ENCODE results near the gene PLAGL1. TPM values are rescaled to one million over a fixed set of nuclear protein-coding genes. Genes with fewer than 3 reads are reported as not detected.

The PLAGL1 gene
- total RNA-seq, 2 experiments from 2014 or later: 1.0 to 1.1 TPM

DNA sequence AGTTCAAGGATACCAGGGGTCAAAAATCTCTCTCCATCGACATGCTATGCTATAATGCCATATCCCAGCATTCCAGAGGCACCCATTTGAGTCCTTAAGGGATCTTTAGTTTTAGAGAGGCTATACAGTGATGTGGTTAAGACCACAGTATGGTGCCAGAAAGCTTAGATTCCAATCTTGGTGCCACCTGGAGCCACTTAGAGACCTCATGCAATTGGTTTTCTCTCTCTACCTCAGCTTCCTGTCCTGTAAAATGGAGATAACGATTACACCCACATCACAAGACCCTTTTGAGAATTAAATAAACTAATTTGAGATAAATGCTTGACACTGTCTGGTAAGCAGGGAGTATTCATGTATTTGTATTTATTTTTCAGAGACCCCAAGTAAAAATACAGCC, 39.0 kb downstream of the PLAGL1 start:
- no peak overlapping the region for H3K4me3 ChIP-seq (ENCODE audit: low read length)
- no peak for ATAC-seq (ENCODE audit: poor library complexity)
- no peaks in the 10 kb centered on the region for H3K36me3 Mint-ChIP-seq (ENCODE audit: low read depth)
- no peak for DNase-seq
- no peak overlapping the region for H3K27ac Mint-ChIP-seq
- CTCF ChIA-PET: no interaction called here
- no peaks in the 10 kb centered on the region for H3K9me3 Mint-ChIP-seq
- intact Hi-C loops (cut with DNase I, micrococcal nuclease): no loop called here
- no peaks in the 10 kb centered on the region for H3K4me1 Mint-ChIP-seq (ENCODE audit: low read depth)
- H3K36me3 ChIP-seq (ENCODE audit: insufficient read depth, low read length): no peaks in the 10 kb centered on the region
- POLR2A ChIA-PET: no interaction called here
- no peaks in the 10 kb centered on the region for H3K4me1 ChIP-seq (ENCODE audit: insufficient read depth, low read length)
- no peak for TF ChIP-seq CTCF (IDR thresholded peaks at IDR 0.05)
- no peak overlapping the region for H3K4me3 Mint-ChIP-seq
- H3K9me3 ChIP-seq (ENCODE audit: control insufficient read depth in 1 of 2, insufficient read depth in 1 of 2, low read length in 2 of 2): no peaks in the 10 kb centered on the region
- no peaks in the 10 kb centered on the region for H3K27me3 ChIP-seq (ENCODE audit: control insufficient read depth in 1 of 2, insufficient read depth in 2 of 2, low read length in 2 of 2)
- H3K27me3 Mint-ChIP-seq: no peaks in the 10 kb centered on the region
- no peak overlapping the region for H3K27ac ChIP-seq (ENCODE audit: low read depth in 1 of 2, low read length in 2 of 2)

DNA sequence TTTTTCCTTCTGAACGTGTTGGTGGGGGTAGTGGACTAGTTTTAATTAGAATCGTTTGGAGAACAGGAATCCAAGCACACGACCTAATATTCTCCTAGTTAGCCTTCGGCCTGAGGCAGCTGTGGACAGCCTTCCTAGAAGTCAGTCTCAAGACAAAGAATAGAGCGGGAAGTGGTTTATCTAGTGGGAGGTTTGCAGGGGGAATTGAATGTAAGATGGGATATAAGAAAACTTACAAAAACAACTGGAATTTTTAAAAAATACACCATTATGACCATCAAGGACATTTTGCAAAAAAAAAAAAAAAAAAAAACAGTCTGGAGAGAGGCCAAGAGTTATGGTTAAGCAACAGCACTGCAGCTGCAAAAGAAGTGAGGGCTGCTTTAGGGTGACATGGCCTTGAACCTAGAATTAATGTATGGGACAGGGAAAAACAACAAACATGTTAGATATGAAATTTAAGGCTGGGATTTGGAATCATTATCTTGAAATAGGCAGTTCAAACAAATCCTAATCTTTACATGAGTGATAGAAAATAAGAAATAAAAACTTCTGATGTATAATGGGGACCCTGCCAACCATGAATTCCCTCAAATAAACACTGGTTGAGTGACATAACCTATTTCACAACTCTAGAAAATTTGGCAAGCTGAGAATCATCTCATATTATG, 40.2 kb downstream of the PLAGL1 start:
- H3K27me3 Mint-ChIP-seq: no peaks in the 10 kb centered on the region
- no peak overlapping the region for H3K4me3 Mint-ChIP-seq
- ATAC-seq (ENCODE audit: poor library complexity) (no peak), DNase-seq (no peak)
- no peak overlapping the region for H3K27ac ChIP-seq (ENCODE audit: low read depth in 1 of 2, low read length in 2 of 2)
- H3K9me3 Mint-ChIP-seq: no peaks in the 10 kb centered on the region
- H3K4me3 ChIP-seq (ENCODE audit: low read length): no peak overlapping the region
- intact Hi-C loops (cut with DNase I, micrococcal nuclease): no loop called here
- H3K4me1 ChIP-seq (ENCODE audit: insufficient read depth, low read length): no peaks in the 10 kb centered on the region
- H3K27me3 ChIP-seq (ENCODE audit: control insufficient read depth in 1 of 2, insufficient read depth in 2 of 2, low read length in 2 of 2): no peaks in the 10 kb centered on the region
- H3K27ac Mint-ChIP-seq: no peak overlapping the region
- POLR2A ChIA-PET: no interaction called here
- TF ChIP-seq CTCF (IDR thresholded peaks at IDR 0.05): no peak
- H3K36me3 Mint-ChIP-seq (ENCODE audit: low read depth): no peaks in the 10 kb centered on the region
- H3K36me3 ChIP-seq (ENCODE audit: insufficient read depth, low read length): no peaks in the 10 kb centered on the region
- no peaks in the 10 kb centered on the region for H3K4me1 Mint-ChIP-seq (ENCODE audit: low read depth)
- CTCF ChIA-PET: no interaction called here
- no peaks in the 10 kb centered on the region for H3K9me3 ChIP-seq (ENCODE audit: control insufficient read depth in 1 of 2, insufficient read depth in 1 of 2, low read length in 2 of 2)

DNA sequence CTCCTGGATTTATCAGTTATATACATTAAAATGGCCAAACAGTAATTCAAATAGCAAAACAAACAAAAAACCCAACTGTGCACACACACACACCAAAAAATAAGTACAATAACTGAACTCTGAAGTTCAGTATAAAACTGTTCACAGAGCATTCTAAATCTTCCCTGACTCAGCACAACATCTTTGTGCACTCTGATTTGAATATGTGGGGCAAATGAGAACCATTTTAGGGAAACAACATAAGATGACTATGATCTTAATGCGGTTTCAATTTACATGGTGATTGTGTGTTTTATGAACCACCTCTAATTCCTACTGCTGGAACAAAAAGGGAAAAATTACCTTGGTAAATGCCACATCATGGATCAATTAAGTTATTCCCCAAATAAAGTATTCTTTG, 41.7 kb downstream of the PLAGL1 start:
- POLR2A ChIA-PET: no interaction called here
- CTCF ChIA-PET: no interaction called here
- no peak for TF ChIP-seq CTCF (IDR thresholded peaks at IDR 0.05)
- no peaks in the 10 kb centered on the region for H3K36me3 ChIP-seq (ENCODE audit: insufficient read depth, low read length)
- Mint-ChIP-seq H3K4me1 (ENCODE audit: low read depth) (no peaks in the 10 kb centered on the region), H3K4me3 (no peak overlapping the region), H3K9me3 (no peaks in the 10 kb centered on the region), H3K27ac (no peak overlapping the region), H3K36me3 (ENCODE audit: low read depth) (no peaks in the 10 kb centered on the region), H3K27me3 (no peaks in the 10 kb centered on the region)
- DNase-seq: peak in 1 of 14 experiments; percentile 5
- intact Hi-C loops (cut with DNase I, micrococcal nuclease): no loop called here
- H3K27ac ChIP-seq (ENCODE audit: low read depth in 1 of 2, low read length in 2 of 2): no peak overlapping the region
- H3K27me3 ChIP-seq (ENCODE audit: control insufficient read depth in 1 of 2, insufficient read depth in 2 of 2, low read length in 2 of 2): no peaks in the 10 kb centered on the region
- no peaks in the 10 kb centered on the region for H3K4me1 ChIP-seq (ENCODE audit: insufficient read depth, low read length)
- ATAC-seq (ENCODE audit: poor library complexity): no peak
- no peaks in the 10 kb centered on the region for H3K9me3 ChIP-seq (ENCODE audit: control insufficient read depth in 1 of 2, insufficient read depth in 1 of 2, low read length in 2 of 2)
- H3K4me3 ChIP-seq (ENCODE audit: low read length): no peak overlapping the region

Data from CD4-positive, alpha-beta T cell (primary cell).